HG03060 (cell line): ENCODE data around the gene PPP2R5E.
"Not testable (repeated sequence)": the region's sequence is repeated elsewhere in the genome, so short reads cannot be mapped to it uniquely, and the experiment has no call there.

Source experiments
- ATAC-seq: cut with Tn5 transposase; IDR thresholded peaks from one replicate; pipeline ENCODE4 v1.9.1; 2021; ENCODE audit warnings: low read depth, moderate number of reproducible peaks; ENCODE audit not compliant: unreplicated experiment

The PPP2R5E gene

DNA sequence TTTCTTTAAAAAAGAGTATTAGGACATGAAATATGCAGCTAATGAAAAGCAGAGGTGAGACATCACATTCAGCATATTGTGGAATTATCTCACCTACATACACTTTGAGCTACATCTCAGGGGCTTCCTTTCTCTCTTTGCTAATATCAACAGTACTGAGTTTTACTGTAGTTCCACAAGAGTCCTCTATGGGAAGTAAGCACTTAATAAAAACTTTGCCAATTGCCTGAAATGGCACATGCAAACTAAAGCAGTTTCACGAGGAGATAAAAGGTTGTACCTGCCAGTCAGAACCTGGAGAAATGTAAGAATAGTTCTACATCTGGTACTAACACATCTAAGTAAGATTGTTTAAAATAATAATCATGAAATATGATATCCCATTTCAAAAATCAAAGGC, 150.9 kb downstream of the PPP2R5E start:
- no peak for ATAC-seq

DNA sequence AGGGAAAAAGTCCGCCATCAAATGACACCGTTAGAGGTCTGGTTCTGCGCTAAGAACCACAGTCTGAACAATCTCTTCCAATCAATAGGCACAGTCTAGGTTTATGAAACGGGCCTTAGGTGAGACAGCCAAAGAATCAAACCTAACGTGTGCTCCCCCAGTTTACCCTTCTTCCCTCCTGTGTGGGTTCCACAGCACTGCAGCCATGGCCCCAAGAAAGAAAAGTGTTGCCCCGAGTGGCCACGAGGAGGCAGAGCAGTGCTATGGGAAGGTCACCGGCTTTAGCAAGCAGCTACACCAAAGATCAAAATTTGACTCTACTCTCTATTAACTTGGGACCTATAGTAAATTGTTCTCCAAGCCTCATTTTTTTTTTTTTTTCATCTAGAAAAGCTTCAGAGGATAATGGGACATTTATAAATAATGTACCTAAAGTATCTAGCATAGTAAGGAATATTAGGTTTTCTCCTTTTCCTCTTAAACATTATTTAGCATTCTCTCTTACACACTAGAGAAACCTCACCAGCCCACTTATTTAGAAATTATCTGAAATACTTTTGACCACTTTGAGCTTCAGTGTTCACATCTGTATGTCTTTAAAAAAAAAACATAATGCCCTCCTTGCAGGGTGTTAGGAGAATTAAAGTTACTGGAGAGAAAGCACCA, 154.3 kb downstream of the PPP2R5E start:
- ATAC-seq: peak; percentile 73

DNA sequence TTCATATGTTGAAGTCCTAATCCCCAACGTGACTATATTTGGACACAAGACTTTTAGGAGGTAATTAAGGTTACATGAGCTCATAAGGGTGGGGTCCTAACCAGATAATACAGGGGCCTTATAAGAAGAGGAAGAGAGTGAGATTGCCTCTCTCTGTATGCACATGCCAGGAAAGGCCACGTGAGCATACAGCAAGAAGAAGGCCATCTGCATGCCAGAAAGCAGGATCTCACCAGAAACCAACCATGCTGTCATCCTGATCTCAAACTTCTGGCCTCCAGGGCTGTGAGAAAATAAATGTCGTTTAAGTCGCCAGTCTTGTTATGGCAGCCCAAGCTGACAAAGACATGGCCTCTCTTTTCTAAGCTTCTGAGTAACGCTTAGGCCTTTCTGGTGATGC, 155.5 kb downstream of the PPP2R5E start:
- ATAC-seq: no peak

DNA sequence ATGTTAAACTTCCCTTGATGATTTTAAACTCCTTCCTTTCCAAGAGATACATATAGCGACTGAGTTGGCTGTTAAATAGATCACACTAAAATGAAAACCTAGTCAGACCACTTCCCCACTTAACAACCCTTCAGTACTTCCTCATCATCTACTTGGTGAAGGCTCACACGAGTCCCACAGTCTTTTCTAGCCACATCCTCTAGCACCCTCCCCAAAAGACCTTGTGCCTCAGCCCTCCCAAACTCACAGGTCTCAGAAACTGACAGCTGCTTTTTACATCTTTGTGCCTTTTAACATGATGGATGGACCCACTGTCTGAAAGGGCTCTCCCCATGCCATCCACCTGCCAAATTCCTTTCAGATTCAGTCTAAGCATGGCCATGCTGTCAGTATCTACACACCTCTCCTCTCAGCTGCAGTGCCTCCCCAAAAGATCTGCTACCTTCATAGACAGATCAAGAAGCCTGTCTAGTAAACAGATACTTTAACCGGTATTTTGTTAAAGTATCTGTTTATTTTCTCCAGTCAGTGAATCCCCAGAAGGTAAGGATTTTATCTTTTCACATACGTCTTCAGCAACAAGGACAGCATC, 159.3 kb downstream of the PPP2R5E start:
- ATAC-seq: no peak

DNA sequence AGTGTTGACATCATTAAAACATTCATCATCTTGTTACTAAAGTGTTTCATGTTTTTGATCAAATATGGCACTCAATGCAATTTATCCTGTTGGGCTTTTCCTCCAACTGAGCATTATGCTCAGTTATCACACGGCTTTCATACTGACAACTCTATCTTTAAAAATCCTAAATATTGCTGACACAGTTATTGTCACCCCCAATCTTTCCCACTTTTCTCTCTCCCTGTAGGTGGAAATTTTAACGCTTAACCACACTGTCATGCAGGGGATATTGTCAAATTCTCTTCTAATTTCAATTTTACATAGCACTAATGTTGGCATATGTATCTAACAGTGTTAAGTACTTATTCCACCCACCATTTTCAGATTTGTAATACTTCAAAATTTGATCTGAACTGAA, 164.7 kb downstream of the PPP2R5E start:
- no peak for ATAC-seq

DNA sequence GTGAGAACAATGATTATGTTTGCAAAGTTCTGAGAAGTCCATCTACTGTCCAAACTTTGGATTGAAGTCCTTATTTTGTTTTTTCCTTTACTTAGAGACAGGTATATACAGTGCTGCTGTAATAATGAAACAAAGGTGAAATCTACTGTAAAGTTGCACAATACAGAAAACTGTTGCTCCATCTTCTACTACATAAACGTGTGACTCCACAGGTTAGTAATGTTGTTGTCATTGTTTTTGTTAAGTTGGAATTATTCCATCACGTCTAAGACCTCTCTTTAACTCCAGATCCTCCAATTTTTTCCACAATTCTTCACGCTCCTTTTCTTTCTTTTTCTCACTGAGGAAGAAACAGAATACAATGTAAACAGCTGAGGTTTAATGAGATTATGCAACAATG, 167.4 kb downstream of the PPP2R5E start:
- no peak for ATAC-seq

DNA sequence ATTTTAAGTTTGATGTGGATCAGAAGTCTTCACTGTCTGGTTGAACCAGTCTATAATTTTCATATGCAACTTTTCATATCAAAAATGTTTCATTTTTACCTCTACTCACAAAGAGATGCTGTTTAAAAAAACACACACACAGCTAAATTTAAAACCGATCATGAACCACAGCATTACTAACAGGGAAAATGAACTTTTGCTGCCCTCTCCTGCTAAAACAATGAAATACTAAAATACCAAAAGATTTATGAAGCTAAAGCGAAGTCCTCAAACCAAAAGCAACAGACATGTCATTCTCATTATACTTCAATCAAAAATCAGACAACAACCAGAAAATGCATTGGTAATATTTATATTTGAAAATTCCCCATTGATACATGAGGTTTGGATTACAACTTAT, 171.6 kb downstream of the PPP2R5E start:
- not testable (repeated sequence) for ATAC-seq

DNA sequence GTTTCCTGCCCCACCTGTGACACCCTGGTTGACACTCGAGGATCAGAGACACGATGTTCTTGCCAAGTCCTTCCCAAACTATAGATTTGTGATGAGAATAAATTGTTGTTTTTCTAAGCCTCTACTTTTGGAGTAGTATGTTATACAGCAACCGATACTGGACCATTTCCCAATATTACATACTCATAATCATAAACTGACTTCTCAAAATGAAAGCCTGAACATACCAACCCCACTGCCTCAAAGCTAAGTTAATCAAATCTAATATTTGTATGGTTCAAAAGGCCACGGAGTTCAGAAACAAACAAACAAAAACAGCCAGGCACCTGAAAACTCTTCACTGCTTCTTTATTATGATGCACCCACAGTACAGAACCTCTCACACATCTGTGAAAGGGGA, 172.1 kb downstream of the PPP2R5E start:
- no peak for ATAC-seq

DNA sequence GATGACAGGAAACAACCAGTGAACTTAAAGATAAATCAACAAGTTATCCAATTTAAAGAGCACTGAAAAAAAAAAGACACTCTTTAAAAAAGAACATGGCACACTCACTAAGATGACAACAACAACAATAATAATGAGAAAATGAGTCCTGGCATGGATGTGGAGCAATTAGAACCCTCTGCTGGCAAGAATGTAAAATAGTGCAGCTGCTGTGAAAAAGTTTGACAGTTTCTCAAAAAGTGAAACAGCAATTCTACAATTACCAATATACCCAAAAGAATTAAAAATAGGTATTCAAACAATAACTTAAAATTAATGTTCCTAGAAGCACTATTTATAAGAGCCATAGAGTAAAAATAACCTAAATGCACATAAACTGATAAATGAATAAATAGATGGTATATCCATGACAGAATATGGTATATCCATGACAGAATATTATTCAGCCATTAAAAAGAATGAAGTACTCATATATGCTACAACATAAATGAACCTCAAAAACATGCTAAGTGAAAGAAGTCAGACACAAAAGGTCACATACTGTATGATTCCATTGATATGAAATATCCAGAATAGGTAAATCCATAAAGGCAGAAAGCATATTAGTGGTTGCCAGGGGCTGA, 175.3 kb downstream of the PPP2R5E start:
- ATAC-seq: no peak

DNA sequence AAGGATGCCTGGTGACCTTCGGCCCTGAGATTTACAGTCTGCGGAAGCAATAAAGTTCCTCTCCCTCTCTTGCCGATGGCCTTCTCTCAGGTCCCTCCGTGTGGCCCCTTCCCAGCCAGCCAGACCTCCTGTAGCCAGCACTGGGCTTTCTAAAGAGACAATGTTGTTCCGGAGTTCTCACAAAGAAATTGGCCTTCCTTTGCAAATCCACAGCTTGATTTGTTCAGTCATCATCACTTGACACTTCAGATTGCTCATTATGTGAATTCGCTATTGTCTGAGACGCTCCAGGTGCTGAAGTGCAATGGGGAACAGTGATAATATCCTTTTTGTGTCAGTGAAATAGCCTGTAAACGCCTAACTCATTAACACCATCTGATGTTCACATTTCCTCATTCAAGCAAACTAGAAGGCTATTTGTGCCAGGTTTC, 180.8 kb downstream of the PPP2R5E start:
- ATAC-seq: no peak

DNA sequence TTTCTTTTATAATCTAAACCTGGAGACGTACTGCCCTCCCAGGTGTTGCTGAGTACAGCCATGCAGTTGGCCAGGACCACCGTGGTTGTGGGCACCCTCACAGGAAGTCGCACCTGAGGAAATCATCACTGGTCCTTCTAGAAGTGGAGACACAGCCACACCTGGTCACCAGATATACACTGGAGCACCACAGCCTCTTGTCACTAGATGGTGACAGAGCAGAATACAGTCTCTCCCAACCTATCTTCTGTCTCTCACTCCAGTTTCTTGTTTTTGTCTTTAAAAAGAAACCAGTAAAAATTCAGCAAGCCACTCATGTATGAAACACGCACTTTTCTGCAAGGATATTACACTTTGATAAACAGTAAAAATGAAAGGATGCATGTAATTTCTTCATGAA, 181.4 kb downstream of the PPP2R5E start:
- ATAC-seq: no peak

DNA sequence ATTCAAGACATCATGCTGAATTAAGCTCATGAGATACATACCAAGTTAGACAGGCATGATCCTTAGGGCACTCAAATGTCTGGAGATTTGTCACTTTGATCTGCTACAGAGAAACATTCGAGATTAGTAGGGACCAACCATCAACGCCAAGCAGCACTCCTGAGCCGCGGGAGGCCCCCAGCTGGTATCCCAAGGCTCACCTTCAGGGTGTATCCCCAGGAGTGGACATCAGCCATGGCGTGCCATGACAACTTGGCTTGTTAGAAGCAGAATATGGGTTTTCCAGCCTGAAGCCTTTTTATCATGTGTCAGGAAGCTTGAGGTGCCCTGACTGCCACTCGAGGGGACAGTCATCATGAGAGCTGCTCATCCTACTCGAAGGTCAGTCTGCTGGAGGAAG, 185.3 kb downstream of the PPP2R5E start:
- no peak for ATAC-seq

DNA sequence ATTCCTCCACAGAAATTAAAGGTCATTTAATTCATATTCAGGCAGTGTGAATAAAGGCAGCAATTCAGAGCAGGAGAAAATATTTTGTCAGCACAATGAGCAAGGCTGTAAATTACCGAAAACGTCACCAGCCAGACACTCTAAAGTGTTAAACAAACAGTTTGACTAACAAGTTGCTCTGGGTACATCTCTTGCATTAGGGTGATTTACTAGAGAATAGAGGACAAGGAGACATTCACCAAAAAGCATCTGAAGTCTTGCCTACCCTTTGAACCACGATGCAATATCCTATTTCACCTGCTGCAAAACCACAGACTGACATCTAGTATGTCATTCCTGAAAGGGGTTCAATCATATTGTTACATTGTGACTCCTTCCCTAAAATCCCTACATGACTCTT, 197.4 kb downstream of the PPP2R5E start:
- ATAC-seq: no peak

DNA sequence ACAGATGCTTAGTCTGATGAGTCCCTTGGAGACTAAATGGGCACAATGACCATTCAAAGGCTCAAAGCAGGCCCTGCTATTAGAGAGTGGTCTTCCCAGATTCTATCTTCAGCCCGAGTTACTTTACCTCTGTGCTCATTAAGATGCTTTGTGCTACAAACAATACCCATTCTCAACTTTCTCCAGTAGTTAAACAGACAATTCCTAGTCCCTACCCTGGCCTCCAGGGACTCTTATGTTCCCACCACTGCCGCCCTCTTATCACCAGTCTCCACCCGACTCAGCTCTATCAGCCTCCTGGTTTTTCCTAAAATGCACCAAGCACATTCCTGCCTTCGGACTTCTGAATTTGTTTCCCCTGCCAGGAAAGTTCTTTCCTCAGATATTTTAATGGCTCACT, 198.8 kb downstream of the PPP2R5E start:
- ATAC-seq: no peak

DNA sequence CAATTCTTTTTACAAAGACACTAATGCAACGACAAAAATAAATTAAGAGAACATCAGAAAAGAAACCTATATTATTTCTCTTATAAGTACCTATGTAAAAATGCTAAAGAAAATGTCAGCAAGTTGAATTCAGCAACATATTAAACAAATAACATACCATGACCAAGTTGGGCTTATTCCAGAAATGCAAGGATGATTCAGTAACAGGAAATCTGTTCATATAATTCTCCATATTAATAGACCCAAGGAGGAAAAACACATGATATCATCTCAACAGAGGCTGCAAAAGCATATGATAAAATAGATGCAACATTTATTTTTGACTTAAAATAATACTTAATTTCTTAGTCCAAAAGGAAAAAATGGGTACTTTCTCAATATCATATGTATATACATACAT, 199.3 kb downstream of the PPP2R5E start:
- ATAC-seq: no peak

DNA sequence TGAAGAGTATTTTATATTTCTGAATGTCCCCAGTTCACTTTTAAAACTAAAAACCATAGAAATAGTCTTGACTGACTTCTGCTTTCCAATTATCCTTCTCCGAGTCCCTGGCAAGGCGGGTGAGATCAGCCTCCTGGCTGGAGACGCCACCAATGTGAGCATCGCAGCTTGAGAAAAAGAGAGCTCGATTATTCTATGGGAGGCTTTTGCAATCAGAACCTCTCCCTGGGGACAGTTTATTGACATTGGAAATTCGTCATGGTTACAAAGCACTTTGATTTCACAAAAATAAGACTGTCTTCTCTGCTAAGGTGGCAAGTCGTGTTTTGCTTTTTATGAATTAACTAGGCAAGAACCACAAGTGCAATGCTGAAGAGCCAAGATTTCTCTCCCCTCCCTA, 200.8 kb downstream of the PPP2R5E start:
- ATAC-seq: no peak

DNA sequence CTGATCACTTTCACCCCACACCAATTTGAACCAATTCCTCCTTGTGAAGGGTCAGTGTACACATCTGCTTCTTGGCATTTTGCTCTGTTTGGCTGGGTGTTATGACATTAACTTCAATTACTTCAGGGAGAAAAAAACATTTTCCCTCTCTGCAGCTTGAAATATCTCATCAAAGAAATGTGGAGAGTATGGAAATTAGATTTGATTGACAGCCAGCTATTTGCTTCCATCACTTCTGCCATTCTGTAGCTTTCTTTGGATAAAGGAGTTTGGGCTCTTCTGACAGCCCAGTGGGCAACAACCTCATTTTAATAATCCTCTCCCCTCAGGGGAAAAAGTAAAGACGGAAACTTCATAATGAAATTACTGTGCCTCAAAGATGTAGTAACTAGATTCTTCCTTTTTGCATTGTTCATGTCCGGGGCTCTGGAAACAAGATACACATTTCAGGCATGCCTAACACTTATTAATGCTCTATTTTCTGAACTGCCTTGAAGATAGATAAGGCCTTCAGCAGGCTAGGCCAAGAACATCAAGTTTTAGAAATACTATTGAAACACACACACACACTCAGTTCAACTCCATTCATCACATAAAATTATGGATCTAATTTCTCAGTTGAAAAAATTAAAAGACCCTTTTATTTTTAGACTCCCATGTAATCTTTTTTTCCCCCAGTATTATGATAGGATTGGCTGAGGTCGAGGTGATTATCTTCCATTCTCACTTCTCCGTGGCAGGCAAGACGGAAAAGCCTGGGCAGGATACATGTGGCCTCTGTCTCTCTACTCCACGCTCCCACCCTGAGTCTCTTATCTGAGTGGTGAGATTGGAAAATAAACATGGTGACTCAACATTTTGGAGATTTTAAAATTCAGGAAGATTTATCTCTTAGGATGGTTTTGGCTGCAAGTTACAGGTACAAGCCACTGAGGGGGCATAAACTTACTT, 214.1 kb downstream of the PPP2R5E start:
- ATAC-seq: no peak

DNA sequence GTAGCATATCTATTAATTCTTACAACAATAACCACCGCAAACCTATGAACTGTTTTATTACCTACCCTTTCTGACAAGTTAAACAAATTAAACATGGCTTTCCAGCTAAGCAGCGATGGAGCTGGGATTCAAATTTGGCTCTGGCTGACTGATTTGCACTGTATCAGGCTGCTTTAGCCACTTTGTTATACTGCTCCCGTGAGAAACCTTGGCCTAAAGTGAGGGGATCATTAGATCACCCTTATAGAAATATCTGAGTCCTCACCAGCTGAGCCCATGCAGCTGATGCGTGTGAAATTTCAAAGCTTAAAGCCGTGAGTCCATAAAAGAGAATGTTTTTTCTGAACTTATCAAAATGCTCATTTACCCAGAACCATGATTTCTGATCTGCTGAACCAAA, 216.3 kb downstream of the PPP2R5E start:
- ATAC-seq: no peak

DNA sequence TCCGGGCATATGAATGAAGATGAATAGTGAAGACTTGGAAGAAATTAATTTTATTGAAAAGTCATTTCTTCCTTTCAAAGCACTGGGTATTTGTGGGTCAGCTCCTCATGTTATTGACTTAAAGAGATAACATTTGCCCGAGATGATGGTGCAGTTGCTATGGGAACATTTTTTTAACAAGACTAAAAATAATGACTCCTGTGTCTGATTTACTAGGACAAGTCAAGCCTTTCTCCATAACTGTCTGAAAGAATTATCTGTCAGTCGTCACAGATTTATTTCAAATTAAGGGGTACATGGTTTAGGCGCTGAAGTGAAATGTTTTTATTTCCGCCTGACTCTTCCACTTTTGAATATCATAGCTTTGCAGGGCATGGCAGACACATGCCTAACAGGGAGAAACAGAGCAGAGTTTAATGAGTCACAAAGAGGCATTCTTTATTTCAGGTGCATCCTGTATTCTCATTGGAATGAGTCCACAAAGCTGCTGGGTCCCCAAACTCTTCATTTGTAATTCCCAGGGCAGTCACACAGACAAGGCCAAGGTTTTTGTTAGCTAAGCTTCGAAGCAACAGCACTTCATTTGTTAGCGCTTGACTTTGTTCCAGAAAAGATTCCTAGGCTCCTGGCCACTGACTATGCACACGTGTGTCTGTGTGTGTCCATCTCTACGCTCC, 220.1 kb downstream of the PPP2R5E start:
- no peak for ATAC-seq

DNA sequence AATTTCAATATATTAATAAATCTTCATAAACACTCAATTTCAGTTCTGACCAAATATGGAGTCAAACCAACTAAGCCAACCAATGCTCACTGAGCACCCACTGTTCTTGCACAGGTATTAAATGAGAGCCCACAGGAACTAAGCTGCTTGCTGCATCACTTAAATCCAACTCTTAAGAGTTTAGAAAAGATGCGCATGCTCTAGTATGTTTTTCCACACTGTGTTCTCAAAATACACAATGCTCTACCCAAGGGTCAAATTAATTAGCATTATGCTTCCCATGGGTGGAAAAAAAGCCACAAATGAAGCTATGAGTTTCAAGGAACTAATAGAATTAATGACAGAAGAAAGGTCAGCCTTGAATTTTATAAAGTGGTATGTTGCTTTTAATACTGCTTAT, 220.7 kb downstream of the PPP2R5E start:
- no peak for ATAC-seq
